ENCODE data around the gene PRKCG. TPM values are rescaled to one million over a fixed set of nuclear protein-coding genes. Genes with fewer than 3 reads are reported as not detected.
A peak's percentile ranks its signal among the peaks of the same experiment; 100 is the strongest.

The PRKCG gene
- total and polyA plus RNA-seq, 8 donors = 0.16 to 2.2 (median 0.28) TPM; not detected in 1

DNA sequence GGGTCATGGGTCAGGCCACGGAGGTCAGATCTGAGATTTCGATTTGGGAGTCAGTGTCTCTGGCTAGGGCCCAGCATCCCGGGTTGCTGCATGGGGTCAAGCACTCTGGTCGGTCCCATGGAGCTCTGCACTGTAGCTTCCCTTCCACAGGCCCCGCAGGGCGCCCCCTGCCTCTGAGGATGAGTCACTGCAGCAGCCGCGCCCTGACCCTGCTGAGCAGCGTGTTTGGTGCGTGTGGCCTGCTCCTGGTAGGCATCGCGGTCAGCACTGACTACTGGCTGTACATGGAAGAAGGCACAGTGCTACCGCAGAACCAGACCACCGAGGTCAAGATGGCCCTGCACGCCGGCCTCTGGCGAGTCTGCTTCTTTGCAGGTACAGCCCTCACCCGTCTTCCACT lies 30.7 kb downstream of the PRKCG start:
- no peak for ATAC-seq
- H3K9me3 ChIP-seq = no peaks in the 10 kb centered on the region
- no peak for FAIRE-seq
- no peak for DNase-seq
- H3K27ac ChIP-seq = no peak overlapping the region
- H3K4me1 ChIP-seq = no peaks in the 10 kb centered on the region
- no peak for TF ChIP-seq CTCF (IDR thresholded peaks at IDR 0.05)
- intact Hi-C loops (cut with DNase I) = no loop called here
- no peaks in the 10 kb centered on the region for H3K36me3 ChIP-seq
- H3K4me3 ChIP-seq = no peak overlapping the region
- peaks cover 0 to 22% (median 7%) of the 10 kb centered on the region in 4 donors for H3K27me3 ChIP-seq
- WGBS, 2 donors = 58 to 63% methylated on average over 18 of the region's 18 CpGs

- H3K4me1 ChIP-seq = no peaks in the 10 kb centered on the region
- no peaks in the 10 kb centered on the region for H3K9me3 ChIP-seq
- DNase-seq (no peak), FAIRE-seq (no peak), ATAC-seq (no peak)
- H3K27ac ChIP-seq = no peak overlapping the region
- intact Hi-C loops (cut with DNase I) = no loop called here
- WGBS, 2 donors = 51 to 58% methylated on average over 8 of the region's 8 CpGs
- TF ChIP-seq CTCF (IDR thresholded peaks at IDR 0.05) = no peak
- H3K4me3 ChIP-seq = no peak overlapping the region
- H3K27me3 ChIP-seq = peaks cover 0 to 9% (median 0%) of the 10 kb centered on the region in 4 donors
- no peaks in the 10 kb centered on the region for H3K36me3 ChIP-seq
These were observed 33.0 kb downstream of the PRKCG start for GRCh38 chr19:53915000-53915399.

DNA sequence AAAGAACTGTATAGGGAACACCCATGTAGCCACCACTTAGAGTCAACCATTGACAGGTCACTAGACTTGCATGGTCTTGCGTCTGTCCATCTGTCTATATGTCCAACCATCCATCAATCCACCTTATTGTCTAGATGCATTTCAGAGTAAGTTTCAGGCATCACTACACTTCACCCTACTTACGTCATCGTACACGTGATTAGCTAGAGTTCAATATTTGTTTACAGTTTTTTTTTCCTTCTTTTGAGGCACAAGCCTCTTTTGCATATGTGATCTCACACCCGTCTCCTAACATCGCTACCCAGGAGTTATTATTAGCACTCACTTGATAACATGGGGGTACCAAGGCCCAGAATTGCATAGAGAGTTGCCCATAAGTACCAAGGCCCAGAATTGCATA lies 34.0 kb downstream of the PRKCG start:
- no peak for TF ChIP-seq CTCF (IDR thresholded peaks at IDR 0.05)
- FAIRE-seq (no peak), DNase-seq (no peak), ATAC-seq (no peak)
- Histone ChIP-seq H3K4me1 (no peaks in the 10 kb centered on the region), H3K9me3 (no peaks in the 10 kb centered on the region), H3K27ac (no peak overlapping the region), H3K4me3 (no peak overlapping the region), H3K27me3 (peaks cover 0 to 4% (median 0%) of the 10 kb centered on the region in 4 donors), H3K36me3 (no peaks in the 10 kb centered on the region)
- intact Hi-C loops (cut with DNase I) = no loop called here
- WGBS, 2 donors = 48 to 60% methylated on average over 6 of the region's 6 CpGs

DNA sequence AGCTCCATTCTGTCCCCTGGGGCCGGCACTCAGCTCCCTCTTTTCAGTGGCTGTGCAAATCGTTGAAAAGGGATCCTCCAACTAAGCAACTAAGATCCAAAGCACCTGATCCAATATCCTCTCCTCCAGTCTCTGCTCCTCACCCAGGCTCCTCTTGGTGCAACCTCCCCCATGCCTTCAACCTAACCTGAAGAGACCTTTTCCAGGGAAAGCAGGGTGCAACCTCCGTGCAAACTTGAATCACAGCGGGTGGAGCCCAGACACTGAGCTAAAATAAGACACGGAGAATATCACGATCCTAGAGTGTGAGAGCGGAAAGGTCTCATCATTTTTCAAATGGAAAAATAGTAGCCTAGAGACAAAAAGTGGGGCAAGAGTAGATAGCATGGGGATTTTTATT lies 35.4 kb downstream of the PRKCG start:
- Histone ChIP-seq H3K9me3 (no peaks in the 10 kb centered on the region), H3K27me3 (peaks cover 0 to 1% (median 0%) of the 10 kb centered on the region in 4 donors), H3K4me1 (no peaks in the 10 kb centered on the region), H3K4me3 (no peak overlapping the region), H3K27ac (no peak overlapping the region), H3K36me3 (no peaks in the 10 kb centered on the region)
- 69 to 70% methylated on average over 7 of the region's 7 CpGs for WGBS, 2 donors
- FAIRE-seq (no peak), DNase-seq (no peak), ATAC-seq (no peak)
- intact Hi-C loops (cut with DNase I) = no loop called here
- no peak for TF ChIP-seq CTCF (IDR thresholded peaks at IDR 0.05)

- Histone ChIP-seq H3K36me3 (no peaks in the 10 kb centered on the region), H3K27ac (no peak overlapping the region), H3K27me3 (no peaks in the 10 kb centered on the region), H3K4me1 (no peaks in the 10 kb centered on the region), H3K4me3 (no peak overlapping the region), H3K9me3 (no peaks in the 10 kb centered on the region)
- ATAC-seq (peak in 1 of 4 donors; percentile 59), FAIRE-seq (no peak), DNase-seq (no peak)
- 15 to 26% methylated on average over 3 to 6 of the region's 8 CpGs for WGBS, 2 donors
- TF ChIP-seq CTCF (IDR thresholded peaks at IDR 0.05) = no peak
- intact Hi-C loops (cut with DNase I) = no loop called here
These were observed 45.7 kb downstream of the PRKCG start for GRCh38 chr19:53927739-53928138.

All from pancreas (tissue), 10 donors.